Natural killer cell (primary cell): ENCODE data around the gene MRPL17. TPM values are rescaled to one million over a fixed set of nuclear protein-coding genes. Genes with fewer than 3 reads are reported as not detected.

Experiments
- ATAC-seq, 3 donors: fragments of 150-1000 bp in 2 of 3; fragments of 200-7000 bp in 1 of 3; cut with Tn5 transposase; 1 replicate in 1 of 3; 2 replicates in 2 of 3; pipeline ENCODE4 v1.10.0; 2021; ENCODE audit warnings: mild to moderate bottlenecking in 2 of 3, moderate library complexity in 2 of 3
- DNase-seq, 2 donors: peaks; one replicate each; pipeline versions ENCODE4 v3.0.0 to v3.0.0-alpha.2; 2013 to 2021; ENCODE audit warnings: mixed read lengths in 1 of 2
- H3K27ac ChIP-seq: one replicate; pipeline ENCODE4 v1.5.1; 2013; ENCODE audit warnings: mild to moderate bottlenecking, low read length
- H3K27me3 ChIP-seq: one replicate; pipeline ENCODE4 v1.6.1; 2013; ENCODE audit warnings: low read length; ENCODE audit not compliant: control insufficient read depth, insufficient read depth
- H3K36me3 ChIP-seq: one replicate; pipeline ENCODE4 v1.6.1; 2013; ENCODE audit warnings: low read length; ENCODE audit not compliant: control insufficient read depth, insufficient read depth
- H3K4me1 ChIP-seq: one replicate; pipeline ENCODE4 v1.6.1; 2013; ENCODE audit warnings: low read length; ENCODE audit not compliant: control insufficient read depth, insufficient read depth
- H3K4me3 ChIP-seq: one replicate; pipeline ENCODE4 v1.5.1; 2013; ENCODE audit warnings: low read length
- H3K9me3 ChIP-seq: one replicate; pipeline ENCODE4 v1.6.1; 2013; ENCODE audit warnings: low read length; ENCODE audit not compliant: control insufficient read depth, insufficient read depth
- H3K27ac Mint-ChIP-seq, 2 donors: one replicate each; pipeline ENCODE4 v1.8.0; 2022; ENCODE audit warnings: mild to moderate bottlenecking in 2 of 2, mixed read lengths in 2 of 2, moderate library complexity in 1 of 2
- H3K27me3 Mint-ChIP-seq, 2 donors: one replicate each; pipeline ENCODE4 v1.8.0; 2022; ENCODE audit warnings: low read depth in 2 of 2, mixed read lengths in 2 of 2
- H3K36me3 Mint-ChIP-seq: one replicate; pipeline ENCODE4 v1.8.0; 2022; ENCODE audit warnings: mixed read lengths
- H3K4me1 Mint-ChIP-seq, 2 donors: one replicate each; pipeline ENCODE4 v1.8.0; 2022; ENCODE audit warnings: mixed read lengths in 2 of 2
- H3K4me3 Mint-ChIP-seq: one replicate; pipeline ENCODE4 v1.8.0; 2022; ENCODE audit warnings: mild to moderate bottlenecking, moderate library complexity, mixed read lengths
- H3K9me3 Mint-ChIP-seq, 2 donors: one replicate each; pipeline ENCODE4 v1.8.0; 2022; ENCODE audit warnings: mixed read lengths in 2 of 2
- CTCF ChIP-seq: fragments of 200-600 bp; IDR thresholded peaks from one replicate; pipeline ENCODE4 v1.8.0; 2022; ENCODE audit warnings: antibody characterized with exemption
- WGBS: methylation state at CpG from one replicate; pipeline ENCODE4 v1.1.7; 2013; ENCODE audit warnings: missing lambda C conversion rate; ENCODE audit not compliant: insufficient coverage; 5-methylcytosine and 5-hydroxymethylcytosine counted together
- intact Hi-C: fragments of 100-400 bp; cut with micrococcal nuclease; formaldehyde crosslinking; loops from one replicate; pipeline ENCODE4 v1.14.2; 2022
- total RNA-seq, 4 donors: library from RNA; stranded (reverse); fragments of 120-200 nt in 1 of 4; gene quantifications; one replicate each; pipeline versions ENCODE4 v1.2.3 to v1.2.4, GENCODE V29; 2013 to 2022

MRPL17 gene
- total RNA-seq, 3 donors from 2014 or later (not counting 1 experiment from before 2014, with no cell fraction given): 9.0 to 11.8 (median 11.4) TPM

- Mint-ChIP-seq H3K9me3 (no peaks in the 10 kb centered on the region), H3K27ac (no peak overlapping the region), H3K27me3 (peaks cover 0 to 11% of the 10 kb centered on the region in 2 donors), H3K4me3 (no peak overlapping the region), H3K4me1 (peaks cover 0 to 6% of the 10 kb centered on the region in 2 donors), H3K36me3 (no peaks in the 10 kb centered on the region)
- no peak for TF ChIP-seq CTCF
- no peaks in the 10 kb centered on the region for H3K9me3 ChIP-seq
- H3K4me1 ChIP-seq: peaks cover 10% of the 10 kb centered on the region
- ATAC-seq: no peak
- no peak overlapping the region for H3K27ac ChIP-seq
- H3K36me3 ChIP-seq: no peaks in the 10 kb centered on the region
- H3K4me3 ChIP-seq: no peak overlapping the region
- intact Hi-C loops: no loop called here
- 99% methylated on average over 2 of the region's 2 CpGs for whole genome bisulfite sequencing
- H3K27me3 ChIP-seq: peaks cover 4% of the 10 kb centered on the region
- DNase-seq: no peak
Observed at GRCh38 chr11:6653656-6654055, 29.5 kb downstream of the MRPL17 start.

DNA sequence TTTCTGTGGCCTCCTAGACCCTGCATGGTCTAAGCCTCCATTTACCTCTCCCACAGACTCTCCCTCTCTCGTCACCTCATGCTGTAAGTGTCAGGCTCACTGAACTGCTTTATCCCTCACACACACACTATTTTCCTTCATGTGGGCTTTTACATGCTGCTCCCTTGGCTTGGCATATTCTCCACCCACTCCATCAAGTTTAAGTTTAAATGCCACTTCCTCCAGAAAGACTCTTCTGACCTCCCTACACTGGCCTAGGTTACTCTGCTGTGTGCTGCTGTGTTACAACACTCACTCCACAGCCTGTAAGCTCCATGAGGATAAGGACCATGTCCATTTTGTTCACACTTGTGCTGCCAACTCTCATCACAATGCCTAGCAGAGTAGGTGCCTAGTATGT lies 30.0 kb downstream of the MRPL17 start:
- H3K27ac ChIP-seq: no peak overlapping the region

DNA sequence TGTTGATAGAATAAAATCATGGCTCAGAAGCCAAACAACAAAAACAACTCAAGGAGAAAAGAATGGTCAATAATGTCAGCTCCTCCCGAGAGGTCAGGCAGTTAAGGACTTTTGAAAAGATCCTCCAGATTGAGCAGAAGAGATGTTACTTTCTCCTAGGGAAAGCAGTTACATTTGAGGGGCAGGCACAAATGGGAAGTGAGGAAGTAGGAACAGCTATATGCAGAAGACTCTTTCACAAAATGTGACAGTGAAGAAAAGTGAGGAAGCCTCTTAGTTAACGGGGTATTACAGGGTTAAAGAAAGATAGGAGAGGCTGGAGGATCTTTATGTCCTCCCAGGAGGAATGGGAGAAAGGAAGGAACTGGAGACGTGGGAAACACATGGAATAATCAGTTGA lies 31.0 kb downstream of the MRPL17 start:
- H3K36me3 ChIP-seq: no peaks in the 10 kb centered on the region
- no peaks in the 10 kb centered on the region for H3K9me3 Mint-ChIP-seq
- ATAC-seq (no peak), DNase-seq (no peak)
- peaks cover 0 to 6% of the 10 kb centered on the region in 2 donors for H3K4me1 Mint-ChIP-seq
- H3K27ac ChIP-seq: no peak overlapping the region
- H3K9me3 ChIP-seq: no peaks in the 10 kb centered on the region
- no peak for TF ChIP-seq CTCF
- H3K27me3 Mint-ChIP-seq: peaks cover 0 to 11% of the 10 kb centered on the region in 2 donors
- 78% methylated on average over 3 of the region's 3 CpGs for WGBS
- H3K4me3 ChIP-seq: no peak overlapping the region
- H3K36me3 Mint-ChIP-seq: no peaks in the 10 kb centered on the region
- H3K4me1 ChIP-seq: peaks cover 17% of the 10 kb centered on the region
- no peak overlapping the region for H3K4me3 Mint-ChIP-seq
- intact Hi-C loops: no loop called here
- no peak overlapping the region for H3K27ac Mint-ChIP-seq
- peaks cover 4% of the 10 kb centered on the region for H3K27me3 ChIP-seq

More for the DNA sequence above, 30.0 kb downstream of the MRPL17 start:
- 93% methylated on average over 1 of the region's 1 CpG for WGBS
- TF ChIP-seq CTCF: no peak
- H3K9me3 Mint-ChIP-seq: no peaks in the 10 kb centered on the region
- DNase-seq: no peak
- ATAC-seq: no peak
- H3K27ac Mint-ChIP-seq: no peak overlapping the region
- H3K27me3 Mint-ChIP-seq: peaks cover 0 to 11% of the 10 kb centered on the region in 2 donors
- no peaks in the 10 kb centered on the region for H3K9me3 ChIP-seq
- peaks cover 10% of the 10 kb centered on the region for H3K4me1 ChIP-seq
- H3K27me3 ChIP-seq: peaks cover 4% of the 10 kb centered on the region
- intact Hi-C loops: no loop called here
- no peak overlapping the region for H3K4me3 Mint-ChIP-seq
- H3K36me3 ChIP-seq: no peaks in the 10 kb centered on the region
- H3K4me1 Mint-ChIP-seq: peaks cover 0 to 6% of the 10 kb centered on the region in 2 donors
- H3K4me3 ChIP-seq: no peak overlapping the region
- H3K36me3 Mint-ChIP-seq: no peaks in the 10 kb centered on the region

GRCh38 chr11:6650980-6651379 lies 32.2 kb downstream of the MRPL17 start:
- H3K27me3 Mint-ChIP-seq: peaks cover 0 to 2% of the 10 kb centered on the region in 2 donors

More at GRCh38 chr11:6650980-6651379, 32.2 kb downstream of the MRPL17 start:
- Mint-ChIP-seq H3K9me3 (no peaks in the 10 kb centered on the region), H3K27ac (no peak overlapping the region), H3K4me1 (peaks cover 0 to 2% of the 10 kb centered on the region in 2 donors), H3K4me3 (no peak overlapping the region), H3K36me3 (no peaks in the 10 kb centered on the region)
- Histone ChIP-seq H3K9me3 (no peaks in the 10 kb centered on the region), H3K27ac (no peak overlapping the region), H3K27me3 (peaks cover 4% of the 10 kb centered on the region), H3K36me3 (no peaks in the 10 kb centered on the region), H3K4me3 (no peak overlapping the region), H3K4me1 (peaks cover 27% of the 10 kb centered on the region)
- ATAC-seq: no peak
- no peak for TF ChIP-seq CTCF
- DNase-seq: no peak
- intact Hi-C loops: no loop called here
- WGBS: 75% methylated on average over 6 of the region's 6 CpGs
